Loucy (cell line): ENCODE measurements around the gene FUT7.

Experiments
- CTCF ChIP-seq: fragments of 200-600 bp; sonication (generic); conservative IDR thresholded peaks from 2 replicates; pipeline ENCODE4 v1.5.1; 2014; ENCODE audit warnings: mild to moderate bottlenecking, antibody characterized with exemption, low read length
- EZH2phosphoT487 ChIP-seq: fragments of 200-600 bp; IDR thresholded peaks from 2 replicates; pipeline ENCODE4 v1.6.1; 2018; ENCODE audit warnings: antibody characterized with exemption, mild to moderate bottlenecking, moderate library complexity, borderline replicate concordance

DNA sequence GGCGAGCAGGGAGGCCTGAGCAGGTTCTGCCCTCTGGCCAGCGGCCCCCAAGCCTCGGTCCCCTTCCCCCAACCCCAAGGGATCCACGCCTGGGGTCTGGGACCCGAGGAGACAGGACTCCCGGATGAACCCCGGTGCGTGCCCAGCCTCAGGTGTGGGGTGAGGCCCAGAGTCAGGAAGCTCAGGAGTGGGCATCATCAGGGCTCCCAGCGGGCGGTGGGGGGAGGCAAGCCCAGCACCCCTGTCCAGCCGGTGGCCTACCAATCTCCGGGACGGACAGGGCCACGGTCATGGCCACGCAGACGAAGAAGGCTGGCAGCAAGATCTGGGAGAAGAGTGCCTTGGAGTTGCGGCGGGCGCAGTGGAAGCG, 18.3 kb downstream of the FUT7 start:
- TF ChIP-seq CTCF: no peak
- no peak for TF ChIP-seq EZH2phosphoT487
